HCT116 (cell line): Measurements from ENCODE around the gene SAPCD2. TPM values are rescaled to one million over a fixed set of nuclear protein-coding genes. Genes with fewer than 3 reads are reported as not detected.

Experiments
- ATAC-seq: fragments of 200-7000 bp; cut with Tn5 transposase; 2 replicates; pipeline ENCODE4 v1.9.1; 2020; ENCODE audit warnings: mild to moderate bottlenecking, moderate library complexity
- BruUV-seq: library from RNA; stranded (reverse); fragments of 400-500 nt; replicated peaks from 2 replicates; lab custom pipeline; 2021; lab: Mats Ljungman, UMichigan
- CTCF ChIA-PET: fragments of 300-600 bp; sonication (Branson Sonifier 250); formaldehyde crosslinking; loops from one replicate; lab custom pipeline; 2021; ENCODE audit warnings: antibody characterized with exemption; lab: Charles Lee
- POLR2A ChIA-PET: fragments of 300-600, 350-600 bp; sonication (Branson Sonifier 250); formaldehyde crosslinking; loops from one replicate; lab custom pipeline; 2021; ENCODE audit warnings: antibody characterized with exemption; lab: Charles Lee
- RAD21 ChIA-PET, 2 experiments: fragments of 300-600 bp; sonication (Branson Sonifier 250); formaldehyde crosslinking; loops; one replicate each; lab custom pipeline; 2023; ENCODE audit warnings: low total read pairs in 2 of 2; ENCODE audit not compliant: uncharacterized antibody in 2 of 2, unreplicated experiment in 2 of 2, low non-redundant PET in 1 of 2; lab: Charles Lee
- DNase-seq: peaks from one replicate; pipeline ENCODE4 v3.0.0-alpha.2; 2010; ENCODE audit warnings: low read depth, low spot score
- H2AFZ ChIP-seq: fragments of 200-600 bp; shearing (Covaris generic), sonication (generic); 2 replicates; pipeline ENCODE4 v1.6.1; 2017; ENCODE audit warnings: low read depth, mixed run types, mixed read lengths, antibody characterized with exemption, low read length; ENCODE audit not compliant: poor library complexity, severe bottlenecking
- H3K27ac ChIP-seq: 2 replicates; pipeline ENCODE4 v1.5.1; 2012; ENCODE audit warnings: low read depth, low read length
- H3K27me3 ChIP-seq: fragments of 200-600 bp; sonication (generic); 2 replicates; pipeline ENCODE4 v1.6.1; 2016; ENCODE audit warnings: mixed run types, low read length, mixed read lengths; ENCODE audit not compliant: insufficient read depth
- H3K36me3 ChIP-seq, 2 experiments: fragments of 200-500 bp in 1 of 2; fragments of 200-600 bp in 1 of 2; sonication (Bioruptor generic) in 1 of 2; sonication (generic) in 1 of 2; 2 replicates each; pipeline versions ENCODE4 v1.5.1 to v1.6.1; 2014 to 2016; ENCODE audit warnings: low read length in 2 of 2, inconsistent platforms in 1 of 2, mixed read lengths in 1 of 2, mixed run types in 1 of 2; ENCODE audit not compliant: insufficient read depth in 2 of 2, control insufficient read depth in 1 of 2
- H3K4me1 ChIP-seq, 2 experiments: fragments of 200-600 bp in 1 of 2; sonication (generic) in 1 of 2; 2 replicates each; pipeline versions ENCODE4 v1.5.1 to v1.6.1; 2012 to 2017; ENCODE audit warnings: low read length in 2 of 2, inconsistent platforms in 1 of 2, mild to moderate bottlenecking in 1 of 2, mixed read lengths in 1 of 2, mixed run types in 1 of 2, moderate library complexity in 1 of 2; ENCODE audit not compliant: insufficient read depth in 2 of 2, control insufficient read depth in 1 of 2
- H3K4me2 ChIP-seq: fragments of 200-600 bp; sonication (generic); 2 replicates; pipeline ENCODE4 v1.6.1; 2017; ENCODE audit warnings: mixed run types, low read length, mixed read lengths
- H3K4me3 ChIP-seq, 2 experiments: fragments of 200-600 bp in 1 of 2; sonication (generic) in 1 of 2; replicated peaks in 1 of 2; 2 replicates each; pipeline ENCODE4 v1.5.1; 2011 to 2016; ENCODE audit warnings: low read length in 2 of 2, control low read depth in 1 of 2, low read depth in 1 of 2, mild to moderate bottlenecking in 1 of 2, mixed read lengths in 1 of 2, mixed run types in 1 of 2
- H3K79me2 ChIP-seq: fragments of 200-600 bp; sonication (generic); 2 replicates; pipeline ENCODE4 v1.6.1; 2017; ENCODE audit warnings: mild to moderate bottlenecking, mixed run types, low read length, moderate library complexity, mixed read lengths; ENCODE audit not compliant: insufficient read depth
- H3K9ac ChIP-seq: fragments of 200-600 bp; sonication (generic); 2 replicates; pipeline ENCODE4 v1.6.1; 2016; ENCODE audit warnings: low read length, mixed read lengths
- H3K9me2 ChIP-seq: fragments of 200-600 bp; sonication (generic), shearing (Covaris generic); 2 replicates; pipeline ENCODE4 v1.6.1; 2017; ENCODE audit warnings: mixed run types, mild to moderate bottlenecking, moderate library complexity; ENCODE audit not compliant: insufficient read depth
- H3K9me3 ChIP-seq, 2 experiments: fragments of 200-500 bp in 1 of 2; fragments of 200-600 bp in 1 of 2; sonication (Bioruptor generic) in 1 of 2; sonication (generic) in 1 of 2; 2 replicates each; pipeline ENCODE4 v1.6.1; 2014 to 2017; ENCODE audit warnings: low read length in 2 of 2, mixed read lengths in 2 of 2, inconsistent platforms in 1 of 2, low read depth in 1 of 2, mild to moderate bottlenecking in 1 of 2, mixed run types in 1 of 2, moderate library complexity in 1 of 2; ENCODE audit not compliant: control insufficient read depth in 1 of 2, insufficient read depth in 1 of 2
- H4K20me1 ChIP-seq: fragments of 200-600 bp; sonication (generic), shearing (Covaris generic); 2 replicates; pipeline ENCODE4 v1.6.1; 2017; ENCODE audit warnings: mixed run types, mild to moderate bottlenecking, moderate library complexity; ENCODE audit not compliant: insufficient read depth
- CBX3 ChIP-seq: IDR thresholded peaks from 2 replicates; pipeline ENCODE4 v1.6.1; 2012; ENCODE audit warnings: low read depth
- CEBPB ChIP-seq: IDR thresholded peaks from 2 replicates; pipeline ENCODE4 v1.6.1; 2012; ENCODE audit warnings: low read depth
- EGR1 ChIP-seq: IDR thresholded peaks from 2 replicates; pipeline ENCODE4 v1.6.1; 2012; ENCODE audit warnings: low read depth
- EZH2 ChIP-seq: fragments of 200-600 bp; sonication (generic); IDR thresholded peaks from 2 replicates; pipeline ENCODE4 v1.6.1; 2017; ENCODE audit warnings: antibody characterized with exemption, mixed run types
- JUND ChIP-seq: IDR thresholded peaks from 2 replicates; pipeline ENCODE4 v1.6.1; 2012
- POLR2AphosphoS5 ChIP-seq: IDR thresholded peaks from 2 replicates; pipeline ENCODE4 v1.6.1; 2011; ENCODE audit warnings: mild to moderate bottlenecking, low read depth, low read length, moderate library complexity
- RAD21 ChIP-seq: IDR thresholded peaks from 2 replicates; pipeline ENCODE4 v1.6.1; 2012; ENCODE audit warnings: low read depth, mild to moderate bottlenecking
- SP1 ChIP-seq: IDR thresholded peaks from 2 replicates; pipeline ENCODE4 v1.6.1; 2012; ENCODE audit warnings: low read depth
- SRF ChIP-seq: IDR thresholded peaks from 2 replicates; pipeline ENCODE4 v1.6.1; 2012; ENCODE audit warnings: low read depth
- TCF7L2 ChIP-seq: IDR thresholded peaks from 2 replicates; pipeline ENCODE4 v1.7.0; 2011; ENCODE audit warnings: borderline replicate concordance, inconsistent platforms; ENCODE audit not compliant: insufficient read depth, insufficient read length; ENCODE audit errors: extremely low read depth
- YY1 ChIP-seq: IDR thresholded peaks from 2 replicates; pipeline ENCODE4 v1.6.1; 2011; ENCODE audit warnings: low read length, low read depth, moderate library complexity, mild to moderate bottlenecking; ENCODE audit not compliant: insufficient replicate concordance; ENCODE audit errors: extremely low read depth
- ZNF274 ChIP-seq: fragments of 200-500 bp; sonication (Bioruptor generic); IDR thresholded peaks from 2 replicates; pipeline ENCODE4 v1.6.1; 2014; ENCODE audit warnings: mild to moderate bottlenecking, low read depth, low read length, inconsistent platforms
- intact Hi-C: fragments of 100-400 bp; cut with micrococcal nuclease; formaldehyde crosslinking; loops from 2 replicates; pipeline ENCODE4 v1.10.0; 2022
- total RNA-seq: library from RNA; stranded (reverse); gene quantifications from one replicate; pipeline ENCODE4 v1.2.1, GENCODE V29; 2021; ENCODE audit not compliant: unreplicated experiment
- TF ChIP-seq, protein P1 (sequence below): IDR thresholded peaks from 2 replicates; pipeline ENCODE4 v1.6.1; 2012; ENCODE audit warnings: low read depth
- TF ChIP-seq, protein P2 (sequence below), 3 experiments: fragments of 200-600 bp in 1 of 3; sonication (generic) in 1 of 3; IDR thresholded peaks in 2 of 3; conservative IDR thresholded peaks in 1 of 3; 2 replicates each; pipeline ENCODE4 v1.5.1; 2012 to 2017; ENCODE audit warnings: low read depth in 2 of 3, low read length in 2 of 3, antibody characterized with exemption in 1 of 3, borderline replicate concordance in 1 of 3, control low read depth in 1 of 3, mild to moderate bottlenecking in 1 of 3, mixed read lengths in 1 of 3, mixed run types in 1 of 3, moderate library complexity in 1 of 3; ENCODE audit not compliant: insufficient read depth in 1 of 3
- TF ChIP-seq, protein P3 (sequence below): IDR thresholded peaks from 2 replicates; pipeline ENCODE4 v1.6.1; 2012
- TF ChIP-seq, protein P4 (sequence below): IDR thresholded peaks from 2 replicates; pipeline ENCODE4 v1.6.1; 2012

SAPCD2 gene
- total RNA-seq, 1 experiment from 2014 or later, result 71.7 TPM

DNA sequence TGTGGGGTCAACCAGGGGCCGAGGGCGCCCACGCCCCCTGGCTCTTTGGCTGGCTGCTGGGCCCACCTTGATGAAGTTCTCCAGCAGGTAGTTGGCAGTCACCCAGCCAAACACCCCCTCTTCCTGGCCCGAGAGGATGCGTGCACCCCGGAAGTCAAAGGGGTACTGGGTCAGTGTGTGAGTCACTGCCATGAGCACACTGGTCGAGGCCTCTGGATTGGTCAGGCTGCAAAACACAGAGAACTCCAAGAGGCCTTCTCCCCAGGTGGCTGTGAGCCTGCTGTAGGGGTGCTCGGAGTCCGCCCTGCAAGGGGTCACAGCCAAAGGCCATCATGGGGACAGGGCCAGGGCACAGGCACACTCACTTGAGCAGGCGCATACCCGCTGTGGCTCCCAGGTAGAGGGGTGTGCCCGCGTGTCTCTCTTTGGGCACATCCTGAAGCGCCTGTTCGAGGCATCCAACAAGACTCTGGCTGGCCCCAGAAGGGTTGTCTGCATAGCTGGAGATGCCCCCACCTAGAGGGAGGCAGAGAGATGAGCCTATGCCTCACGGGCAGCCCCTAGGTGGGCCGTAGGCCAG, 19.1 kb downstream of the SAPCD2 start:
- no peak for TF ChIP-seq YY1
- no peak for TF ChIP-seq CBX3
- TF ChIP-seq ZNF274, result no peak
- TF ChIP-seq SRF, result no peak
- TF ChIP-seq EGR1, result no peak
- TF ChIP-seq, protein P1, sequence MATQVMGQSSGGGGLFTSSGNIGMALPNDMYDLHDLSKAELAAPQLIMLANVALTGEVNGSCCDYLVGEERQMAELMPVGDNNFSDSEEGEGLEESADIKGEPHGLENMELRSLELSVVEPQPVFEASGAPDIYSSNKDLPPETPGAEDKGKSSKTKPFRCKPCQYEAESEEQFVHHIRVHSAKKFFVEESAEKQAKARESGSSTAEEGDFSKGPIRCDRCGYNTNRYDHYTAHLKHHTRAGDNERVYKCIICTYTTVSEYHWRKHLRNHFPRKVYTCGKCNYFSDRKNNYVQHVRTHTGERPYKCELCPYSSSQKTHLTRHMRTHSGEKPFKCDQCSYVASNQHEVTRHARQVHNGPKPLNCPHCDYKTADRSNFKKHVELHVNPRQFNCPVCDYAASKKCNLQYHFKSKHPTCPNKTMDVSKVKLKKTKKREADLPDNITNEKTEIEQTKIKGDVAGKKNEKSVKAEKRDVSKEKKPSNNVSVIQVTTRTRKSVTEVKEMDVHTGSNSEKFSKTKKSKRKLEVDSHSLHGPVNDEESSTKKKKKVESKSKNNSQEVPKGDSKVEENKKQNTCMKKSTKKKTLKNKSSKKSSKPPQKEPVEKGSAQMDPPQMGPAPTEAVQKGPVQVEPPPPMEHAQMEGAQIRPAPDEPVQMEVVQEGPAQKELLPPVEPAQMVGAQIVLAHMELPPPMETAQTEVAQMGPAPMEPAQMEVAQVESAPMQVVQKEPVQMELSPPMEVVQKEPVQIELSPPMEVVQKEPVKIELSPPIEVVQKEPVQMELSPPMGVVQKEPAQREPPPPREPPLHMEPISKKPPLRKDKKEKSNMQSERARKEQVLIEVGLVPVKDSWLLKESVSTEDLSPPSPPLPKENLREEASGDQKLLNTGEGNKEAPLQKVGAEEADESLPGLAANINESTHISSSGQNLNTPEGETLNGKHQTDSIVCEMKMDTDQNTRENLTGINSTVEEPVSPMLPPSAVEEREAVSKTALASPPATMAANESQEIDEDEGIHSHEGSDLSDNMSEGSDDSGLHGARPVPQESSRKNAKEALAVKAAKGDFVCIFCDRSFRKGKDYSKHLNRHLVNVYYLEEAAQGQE, result no peak
- TF ChIP-seq RAD21, result no peak
- TF ChIP-seq JUND, result no peak
- TF ChIP-seq POLR2AphosphoS5, result no peak
- TF ChIP-seq, protein P2, sequence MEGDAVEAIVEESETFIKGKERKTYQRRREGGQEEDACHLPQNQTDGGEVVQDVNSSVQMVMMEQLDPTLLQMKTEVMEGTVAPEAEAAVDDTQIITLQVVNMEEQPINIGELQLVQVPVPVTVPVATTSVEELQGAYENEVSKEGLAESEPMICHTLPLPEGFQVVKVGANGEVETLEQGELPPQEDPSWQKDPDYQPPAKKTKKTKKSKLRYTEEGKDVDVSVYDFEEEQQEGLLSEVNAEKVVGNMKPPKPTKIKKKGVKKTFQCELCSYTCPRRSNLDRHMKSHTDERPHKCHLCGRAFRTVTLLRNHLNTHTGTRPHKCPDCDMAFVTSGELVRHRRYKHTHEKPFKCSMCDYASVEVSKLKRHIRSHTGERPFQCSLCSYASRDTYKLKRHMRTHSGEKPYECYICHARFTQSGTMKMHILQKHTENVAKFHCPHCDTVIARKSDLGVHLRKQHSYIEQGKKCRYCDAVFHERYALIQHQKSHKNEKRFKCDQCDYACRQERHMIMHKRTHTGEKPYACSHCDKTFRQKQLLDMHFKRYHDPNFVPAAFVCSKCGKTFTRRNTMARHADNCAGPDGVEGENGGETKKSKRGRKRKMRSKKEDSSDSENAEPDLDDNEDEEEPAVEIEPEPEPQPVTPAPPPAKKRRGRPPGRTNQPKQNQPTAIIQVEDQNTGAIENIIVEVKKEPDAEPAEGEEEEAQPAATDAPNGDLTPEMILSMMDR (IDR thresholded peaks at IDR 0.05 in 2 of 3, conservative IDR thresholded peaks at IDR 0.05 in 1 of 3; ENCODE audit: borderline replicate concordance in 1 of 3, insufficient read depth in 1 of 3, low read depth in 2 of 3, low read length in 2 of 3), result no peak
- TF ChIP-seq, protein P3, sequence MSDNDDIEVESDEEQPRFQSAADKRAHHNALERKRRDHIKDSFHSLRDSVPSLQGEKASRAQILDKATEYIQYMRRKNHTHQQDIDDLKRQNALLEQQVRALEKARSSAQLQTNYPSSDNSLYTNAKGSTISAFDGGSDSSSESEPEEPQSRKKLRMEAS, result no peak
- TF ChIP-seq EZH2, result no peak
- TF ChIP-seq, protein P4, sequence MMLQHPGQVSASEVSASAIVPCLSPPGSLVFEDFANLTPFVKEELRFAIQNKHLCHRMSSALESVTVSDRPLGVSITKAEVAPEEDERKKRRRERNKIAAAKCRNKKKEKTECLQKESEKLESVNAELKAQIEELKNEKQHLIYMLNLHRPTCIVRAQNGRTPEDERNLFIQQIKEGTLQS, result no peak
- TF ChIP-seq SP1, result no peak
- no peak for TF ChIP-seq TCF7L2
- TF ChIP-seq CEBPB, result no peak
- TF ChIP-seq, all 23 proteins: peak for 0
- H3K9me2 ChIP-seq, result no peaks in the 10 kb centered on the region
- H4K20me1 ChIP-seq, result no peaks in the 10 kb centered on the region
- no peak overlapping the region for H3K4me2 ChIP-seq
- no peak overlapping the region for H3K9ac ChIP-seq
- H3K27me3 ChIP-seq, result no peaks in the 10 kb centered on the region
- POLR2A ChIA-PET, result no interaction called here
- CTCF ChIA-PET, result no interaction called here
- H3K4me3 ChIP-seq, result no peak overlapping the region
- no peaks in the 10 kb centered on the region for H3K79me2 ChIP-seq
- ATAC-seq (no peak), DNase-seq (no peak)
- BruUV-seq, result no TSS peak
- peaks cover 17 to 36% of the 10 kb centered on the region in 2 experiments for H3K4me1 ChIP-seq
- no peaks in the 10 kb centered on the region for H3K9me3 ChIP-seq
- RAD21 ChIA-PET, result no interaction called here
- H2AFZ ChIP-seq, result no peak overlapping the region
- intact Hi-C loops, result no loop called here
- no peak overlapping the region for H3K27ac ChIP-seq
- H3K36me3 ChIP-seq, result no peaks in the 10 kb centered on the region
